Measurements from ENCODE around the gene ESYT2.

ESYT2 gene

DNA sequence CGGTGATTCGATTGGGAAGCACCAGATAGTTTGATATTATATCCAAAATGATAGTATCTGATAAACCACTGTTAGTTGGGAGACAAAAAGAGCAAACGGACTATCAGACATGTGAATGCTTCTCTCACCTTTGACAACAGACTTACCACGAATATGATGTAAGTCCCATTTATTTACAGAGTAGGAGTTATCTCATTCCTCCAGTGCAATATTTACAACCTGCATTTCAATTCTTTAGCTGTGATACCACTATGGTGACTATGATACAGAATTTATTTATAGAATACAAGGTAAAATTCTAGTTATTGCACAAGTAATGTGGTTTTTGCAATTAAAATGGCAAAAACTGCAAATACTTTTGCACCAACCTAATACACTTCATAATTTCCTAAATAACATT lies 61.6 kb downstream of the ESYT2 start:
- TF ChIP-seq, protein P1, sequence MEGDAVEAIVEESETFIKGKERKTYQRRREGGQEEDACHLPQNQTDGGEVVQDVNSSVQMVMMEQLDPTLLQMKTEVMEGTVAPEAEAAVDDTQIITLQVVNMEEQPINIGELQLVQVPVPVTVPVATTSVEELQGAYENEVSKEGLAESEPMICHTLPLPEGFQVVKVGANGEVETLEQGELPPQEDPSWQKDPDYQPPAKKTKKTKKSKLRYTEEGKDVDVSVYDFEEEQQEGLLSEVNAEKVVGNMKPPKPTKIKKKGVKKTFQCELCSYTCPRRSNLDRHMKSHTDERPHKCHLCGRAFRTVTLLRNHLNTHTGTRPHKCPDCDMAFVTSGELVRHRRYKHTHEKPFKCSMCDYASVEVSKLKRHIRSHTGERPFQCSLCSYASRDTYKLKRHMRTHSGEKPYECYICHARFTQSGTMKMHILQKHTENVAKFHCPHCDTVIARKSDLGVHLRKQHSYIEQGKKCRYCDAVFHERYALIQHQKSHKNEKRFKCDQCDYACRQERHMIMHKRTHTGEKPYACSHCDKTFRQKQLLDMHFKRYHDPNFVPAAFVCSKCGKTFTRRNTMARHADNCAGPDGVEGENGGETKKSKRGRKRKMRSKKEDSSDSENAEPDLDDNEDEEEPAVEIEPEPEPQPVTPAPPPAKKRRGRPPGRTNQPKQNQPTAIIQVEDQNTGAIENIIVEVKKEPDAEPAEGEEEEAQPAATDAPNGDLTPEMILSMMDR (conservative IDR thresholded peaks at IDR 0.05) = no peak
- H3K27ac ChIP-seq = no peak overlapping the region

DNA sequence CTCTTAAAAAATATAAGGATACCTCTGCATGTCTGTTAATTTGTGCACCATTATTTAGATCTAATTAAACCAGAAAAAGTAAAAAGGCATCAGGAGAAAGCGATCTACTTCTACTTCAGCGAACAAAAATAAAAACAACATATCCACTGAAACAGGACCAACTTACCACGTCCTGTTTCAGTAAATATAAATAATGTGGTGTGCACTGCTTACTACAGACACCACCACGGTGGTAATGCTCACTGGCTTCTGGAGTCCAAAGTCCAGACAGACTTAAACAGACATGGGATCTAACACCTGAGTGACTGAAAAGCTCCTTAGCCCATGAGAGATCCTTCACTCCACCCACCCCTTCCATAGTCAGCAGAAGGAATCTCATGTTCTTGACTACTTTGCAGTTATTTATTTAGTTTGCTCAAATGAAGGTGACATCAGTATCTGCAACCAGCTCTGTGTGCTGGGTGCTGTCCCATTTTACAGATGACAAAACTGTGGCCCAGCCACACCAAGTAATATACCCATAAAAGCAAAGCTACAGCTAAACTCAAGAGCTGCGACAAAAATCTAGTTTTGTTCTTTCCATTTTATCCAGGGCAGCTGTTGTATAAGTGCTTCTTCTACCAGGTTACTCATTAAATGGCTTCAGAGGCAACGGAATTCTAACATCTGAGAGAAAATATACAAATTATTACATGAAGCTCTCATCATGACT lies 62.6 kb downstream of the ESYT2 start:
- H3K27ac ChIP-seq = no peak overlapping the region
- TF ChIP-seq, protein P1 (conservative IDR thresholded peaks at IDR 0.05) = no peak

DNA sequence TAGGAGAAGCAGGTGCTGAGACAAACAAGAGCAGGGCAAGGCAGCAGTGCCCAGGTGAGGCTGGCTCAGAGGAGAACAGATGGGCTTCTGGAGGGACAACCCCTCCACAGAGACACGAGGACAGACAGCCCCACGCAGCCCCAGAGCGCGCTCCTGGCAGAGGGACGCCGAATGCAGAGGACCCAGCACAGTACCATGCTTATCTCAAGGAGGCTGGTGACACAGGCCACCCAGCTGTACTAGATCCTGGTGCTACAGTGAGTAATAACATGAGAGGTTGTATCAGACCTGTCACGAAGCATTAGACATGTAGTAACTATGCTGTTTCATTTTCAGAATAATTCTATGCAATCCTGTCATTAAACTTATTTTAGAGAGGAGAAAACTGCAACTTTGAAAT lies 64.3 kb downstream of the ESYT2 start:
- no peak overlapping the region for H3K27ac ChIP-seq
- TF ChIP-seq, protein P1 (conservative IDR thresholded peaks at IDR 0.05) = no peak

DNA sequence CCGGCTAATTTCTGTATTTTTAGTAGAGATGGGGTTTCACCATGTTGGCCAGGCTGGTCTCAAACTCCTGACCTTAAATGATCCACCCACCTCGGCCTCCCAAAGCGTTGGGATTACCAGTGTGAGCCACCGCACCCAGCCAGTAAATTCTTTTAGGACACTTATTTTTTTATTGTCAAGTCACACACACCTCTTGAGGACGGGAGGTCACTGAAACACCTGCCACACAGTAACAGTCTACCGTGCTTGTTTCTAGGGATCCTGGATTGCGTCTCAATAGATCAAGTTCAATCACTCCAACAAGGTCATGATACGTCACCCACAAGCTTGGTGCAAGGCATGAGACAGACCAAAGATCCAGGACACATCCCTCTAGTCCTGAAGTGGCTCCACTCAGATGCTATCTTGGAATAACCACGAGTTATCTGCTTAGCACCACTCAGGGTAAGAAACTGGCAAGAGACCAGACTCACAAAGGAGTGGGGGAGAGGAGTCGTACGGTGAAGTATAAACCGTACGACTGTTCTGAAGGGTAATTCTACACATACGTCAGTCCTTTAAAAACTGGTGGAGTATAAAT lies 65.8 kb downstream of the ESYT2 start:
- H3K27ac ChIP-seq = no peak overlapping the region
- TF ChIP-seq, protein P1 (conservative IDR thresholded peaks at IDR 0.05) = no peak

DNA sequence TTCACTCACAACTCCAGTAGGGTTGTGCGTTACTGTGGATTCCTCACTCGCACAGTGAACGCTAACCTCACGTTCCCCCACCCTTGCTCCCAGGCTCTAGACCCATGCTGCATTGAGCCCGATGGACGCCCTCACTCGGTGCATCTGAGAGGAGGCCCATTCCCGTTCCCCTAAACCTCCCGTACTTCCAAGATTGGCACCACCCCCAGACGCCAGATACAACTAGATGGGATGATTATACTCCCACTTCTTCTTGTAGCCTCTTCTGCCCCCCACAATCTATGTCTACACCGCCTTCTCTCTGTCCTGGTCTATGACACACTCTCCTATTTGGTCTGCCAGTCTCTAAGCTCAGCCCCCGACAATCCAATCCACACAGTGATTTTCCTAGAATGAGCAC lies 67.4 kb downstream of the ESYT2 start:
- TF ChIP-seq, protein P1 (conservative IDR thresholded peaks at IDR 0.05) = no peak
- no peak overlapping the region for H3K27ac ChIP-seq

DNA sequence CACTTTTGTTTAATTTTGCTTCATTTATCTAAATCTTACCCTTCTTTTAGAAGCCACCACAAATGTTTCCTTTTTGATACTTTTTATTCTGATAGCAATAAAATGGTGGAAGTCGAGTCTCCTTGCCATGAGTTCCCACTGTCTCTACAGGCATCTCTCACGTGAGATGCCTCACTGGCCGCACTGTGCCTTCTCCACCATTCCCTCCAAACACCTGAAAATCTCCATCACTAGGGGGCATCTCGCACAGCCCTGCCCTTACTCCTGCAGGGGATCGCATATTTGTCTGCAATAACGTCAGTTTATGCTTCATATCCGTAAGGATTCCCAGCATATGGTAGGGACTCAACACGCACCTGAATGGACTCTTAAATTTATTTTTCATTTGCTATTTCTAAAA lies 68.4 kb downstream of the ESYT2 start:
- no peak overlapping the region for H3K27ac ChIP-seq
- TF ChIP-seq, protein P1 (conservative IDR thresholded peaks at IDR 0.05) = no peak; the same call in 1 of the 2 replicates

DNA sequence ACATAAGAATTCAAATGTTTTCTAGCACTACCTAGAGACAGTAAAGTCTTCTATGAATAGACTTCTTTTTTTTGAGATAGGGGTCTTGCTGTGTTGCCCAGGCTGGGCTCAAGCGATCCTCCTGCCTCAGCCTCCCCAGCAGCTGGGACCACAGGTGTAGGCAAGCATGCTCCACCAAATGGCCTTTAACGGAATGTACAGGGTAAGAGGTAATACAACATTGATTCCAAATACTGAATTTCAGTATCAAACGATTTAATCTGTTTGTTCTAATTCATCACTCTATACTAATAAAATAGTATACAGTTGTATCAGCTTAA lies 68.9 kb downstream of the ESYT2 start:
- TF ChIP-seq, protein P1 (conservative IDR thresholded peaks at IDR 0.05) = no peak
- H3K27ac ChIP-seq = no peak overlapping the region

Measured in VCaP (cell line).